ENCODE data around the gene DACT2. TPM values are rescaled to one million over a fixed set of nuclear protein-coding genes. Genes with fewer than 3 reads are reported as not detected.

The DACT2 gene
- total RNA-seq, 1 donor from 2014 or later = 0.36 TPM

- Histone ChIP-seq H3K4me3 (no peak overlapping the region), H3K9me3 (ENCODE audit: low read depth) (no peaks in the 10 kb centered on the region), H3K36me3 (no peaks in the 10 kb centered on the region), H3K4me1 (no peaks in the 10 kb centered on the region), H4K20me1 (ENCODE audit: low read depth) (no peaks in the 10 kb centered on the region), H3F3A (ENCODE audit: low read depth) (no peaks in the 10 kb centered on the region), H3K9ac (no peak overlapping the region), H3K79me2 (ENCODE audit: low read depth) (no peaks in the 10 kb centered on the region), H3K4me2 (no peak overlapping the region), H2AFZ (replicated peaks) (peak overlapping the region; percentile 58), H3K27me3 (no peaks in the 10 kb centered on the region), H3K27ac (no peak overlapping the region)
- no peaks in the 10 kb centered on the region for H3K36me3 Mint-ChIP-seq
- peak overlapping the region; percentile 35 for H3K4me3 Mint-ChIP-seq
- peaks cover 6% of the 10 kb centered on the region for H3K27me3 Mint-ChIP-seq (ENCODE audit: insufficient read depth, low read depth)
- H3K4me1 Mint-ChIP-seq = peaks cover 5% of the 10 kb centered on the region
- no peak for TF ChIP-seq EZH2phosphoT487 (IDR thresholded peaks at IDR 0.05)
- peak; percentile 81 for TF ChIP-seq CTCF (IDR thresholded peaks at IDR 0.05)
- H3K27ac Mint-ChIP-seq = peak overlapping the region; percentile 57
- peaks cover 11% of the 10 kb centered on the region for H3K9me3 Mint-ChIP-seq
- peak; percentile 72 for DNase-seq (ENCODE audit: low spot score)
Observed at GRCh38 chr6:168355716-168356522, 36.3 kb upstream of the DACT2 start.

GRCh38 chr6:168354338-168354737 is 34.8 kb upstream of the DACT2 start:
- Histone ChIP-seq H3K27ac (no peak overlapping the region), H3K9ac (no peak overlapping the region), H3K4me2 (no peak overlapping the region), H3K4me1 (no peaks in the 10 kb centered on the region), H3F3A (ENCODE audit: low read depth) (no peaks in the 10 kb centered on the region), H3K9me3 (ENCODE audit: low read depth) (no peaks in the 10 kb centered on the region), H3K27me3 (no peaks in the 10 kb centered on the region), H4K20me1 (ENCODE audit: low read depth) (no peaks in the 10 kb centered on the region), H2AFZ (replicated peaks) (no peak overlapping the region), H3K36me3 (no peaks in the 10 kb centered on the region), H3K4me3 (no peak overlapping the region), H3K79me2 (ENCODE audit: low read depth) (no peaks in the 10 kb centered on the region)
- no peak for DNase-seq (ENCODE audit: low spot score)
- H3K4me1 Mint-ChIP-seq = peaks cover 5% of the 10 kb centered on the region
- peaks cover 7% of the 10 kb centered on the region for H3K27me3 Mint-ChIP-seq (ENCODE audit: insufficient read depth, low read depth)
- H3K9me3 Mint-ChIP-seq = peaks cover 7% of the 10 kb centered on the region
- H3K36me3 Mint-ChIP-seq = no peaks in the 10 kb centered on the region
- H3K27ac Mint-ChIP-seq = no peak overlapping the region
- TF ChIP-seq EZH2 (IDR thresholded peaks at IDR 0.05) = no peak
- TF ChIP-seq EZH2phosphoT487 (IDR thresholded peaks at IDR 0.05) = no peak
- no peak for TF ChIP-seq CTCF (IDR thresholded peaks at IDR 0.05)
- H3K4me3 Mint-ChIP-seq = no peak overlapping the region

GRCh38 chr6:168353041-168353440 is 33.5 kb upstream of the DACT2 start:
- H3K4me1 Mint-ChIP-seq = peaks cover 5% of the 10 kb centered on the region
- DNase-seq (ENCODE audit: low spot score) = no peak
- no peak overlapping the region for H3K27ac ChIP-seq
- H3K9me3 ChIP-seq (ENCODE audit: low read depth) = no peaks in the 10 kb centered on the region
- H2AFZ ChIP-seq (replicated peaks) = no peak overlapping the region
- no peak for TF ChIP-seq EZH2phosphoT487 (IDR thresholded peaks at IDR 0.05)
- no peaks in the 10 kb centered on the region for H3K36me3 Mint-ChIP-seq
- H3K4me3 ChIP-seq = no peak overlapping the region
- no peaks in the 10 kb centered on the region for H3K4me1 ChIP-seq
- H3K27me3 Mint-ChIP-seq (ENCODE audit: insufficient read depth, low read depth) = peaks cover 6% of the 10 kb centered on the region
- H3K4me3 Mint-ChIP-seq = no peak overlapping the region
- H3K9ac ChIP-seq = no peak overlapping the region
- H3K27me3 ChIP-seq = no peaks in the 10 kb centered on the region
- no peaks in the 10 kb centered on the region for H3F3A ChIP-seq (ENCODE audit: low read depth)
- no peaks in the 10 kb centered on the region for H4K20me1 ChIP-seq (ENCODE audit: low read depth)
- no peak overlapping the region for H3K27ac Mint-ChIP-seq
- no peaks in the 10 kb centered on the region for H3K36me3 ChIP-seq
- H3K9me3 Mint-ChIP-seq = peaks cover 7% of the 10 kb centered on the region
- no peak overlapping the region for H3K4me2 ChIP-seq
- no peaks in the 10 kb centered on the region for H3K79me2 ChIP-seq (ENCODE audit: low read depth)

GRCh38 chr6:168352096-168352495 is 32.5 kb upstream of the DACT2 start:
- H3K9ac ChIP-seq = no peak overlapping the region
- H3K4me1 ChIP-seq = no peaks in the 10 kb centered on the region
- H3K4me3 ChIP-seq = no peak overlapping the region
- H3K9me3 ChIP-seq (ENCODE audit: low read depth) = no peaks in the 10 kb centered on the region
- no peak overlapping the region for H3K27ac ChIP-seq
- H3K79me2 ChIP-seq (ENCODE audit: low read depth) = no peaks in the 10 kb centered on the region
- peaks cover 7% of the 10 kb centered on the region for H3K9me3 Mint-ChIP-seq
- no peak overlapping the region for H3K4me3 Mint-ChIP-seq
- H3K27me3 ChIP-seq = no peaks in the 10 kb centered on the region
- TF ChIP-seq CTCF (IDR thresholded peaks at IDR 0.05) = no peak
- no peaks in the 10 kb centered on the region for H3F3A ChIP-seq (ENCODE audit: low read depth)
- H3K4me1 Mint-ChIP-seq = peaks cover 8% of the 10 kb centered on the region
- no peaks in the 10 kb centered on the region for H3K36me3 ChIP-seq
- peaks cover 6% of the 10 kb centered on the region for H3K27me3 Mint-ChIP-seq (ENCODE audit: insufficient read depth, low read depth)
- H3K4me2 ChIP-seq = no peak overlapping the region
- H3K36me3 Mint-ChIP-seq = no peaks in the 10 kb centered on the region
- no peak overlapping the region for H3K27ac Mint-ChIP-seq
- no peak overlapping the region for H2AFZ ChIP-seq (replicated peaks)
- no peak for DNase-seq (ENCODE audit: low spot score)
- no peaks in the 10 kb centered on the region for H4K20me1 ChIP-seq (ENCODE audit: low read depth)

All from neural progenitor cell (in vitro differentiated cells).